ENCODE measurements around the gene RBBP5. TPM values are rescaled to one million over a fixed set of nuclear protein-coding genes. Genes with fewer than 3 reads are reported as not detected.

Gene RBBP5
- total and polyA plus RNA-seq, 2 of the 4 experiments (the other 2 are of a cell fraction): 7.3 to 37.5 TPM

DNA sequence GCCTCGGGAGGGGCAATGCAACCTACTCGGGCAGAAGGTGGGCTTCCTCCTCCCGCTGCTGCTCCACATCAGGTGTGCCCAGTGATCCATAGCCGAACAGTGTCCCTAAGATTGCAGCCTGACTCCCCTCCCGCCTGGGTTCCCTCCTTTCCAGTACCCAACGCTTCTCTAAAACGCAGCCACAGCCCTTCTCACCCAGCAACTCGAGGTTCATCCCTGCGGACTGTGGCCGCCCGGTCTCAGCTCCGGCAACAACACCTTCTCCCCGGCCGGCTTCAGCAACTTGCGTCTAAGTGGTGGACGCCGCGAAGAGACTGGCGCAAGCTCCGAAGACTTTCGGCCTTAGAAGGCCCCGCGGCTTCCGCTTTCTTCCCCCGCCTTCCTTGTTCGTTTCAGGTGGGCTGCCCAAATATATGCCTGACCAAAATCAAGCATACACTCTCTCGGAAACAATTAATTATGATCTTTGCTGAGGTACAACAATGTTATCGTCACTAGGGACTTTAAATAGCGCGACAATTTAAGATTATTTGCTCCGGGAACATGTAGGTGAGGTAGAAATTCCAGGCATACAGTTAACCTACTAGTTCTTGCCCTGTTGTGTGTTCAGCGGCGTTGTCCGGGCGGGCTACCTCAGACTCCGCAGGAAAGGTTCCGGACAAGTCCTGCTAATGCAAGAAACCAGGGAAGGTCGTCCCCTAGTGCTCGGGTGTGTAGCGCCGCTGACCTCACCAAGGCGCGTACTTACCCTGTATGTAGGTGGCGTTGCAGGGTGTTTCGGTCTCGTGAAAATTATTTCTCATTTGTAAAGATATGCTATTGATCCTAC lies at the start of gene RBBP5 (continued):
- TF ChIP-seq SMC3 (IDR thresholded peaks at IDR 0.05; ENCODE audit: low read depth, low read length) (peak; percentile 65), MAZ (IDR thresholded peaks at IDR 0.05; ENCODE audit: borderline replicate concordance, low read depth, low read length) (peak; percentile 75; the same call in 1 of the 2 replicates), BHLHE40 (IDR thresholded peaks at IDR 0.05; ENCODE audit: low read depth, low read length) (peak; percentile 72), ELK1 (IDR thresholded peaks at IDR 0.05; ENCODE audit: borderline replicate concordance, low read depth, low read length) (no peak)

Data from IMR-90 (cell line).